Heart left ventricle (tissue), 16 donors: Measurements from ENCODE around the gene MALL. TPM values are rescaled to one million over a fixed set of nuclear protein-coding genes. Genes with fewer than 3 reads are reported as not detected.
A peak's percentile ranks its signal among the peaks of the same experiment; 100 is the strongest.

Experiments
- ATAC-seq, 4 donors: fragments of 200-7000 bp; cut with Tn5 transposase; one replicate each; pipeline ENCODE4 v1.9.1; 2020 to 2022; ENCODE audit warnings: moderate library complexity in 4 of 4, mild to moderate bottlenecking in 3 of 4, moderate number of reproducible peaks in 1 of 4
- DNase-seq, 5 donors: peaks; one replicate each; pipeline ENCODE4 v3.0.0-alpha.2; 2020
- H3K27ac ChIP-seq, 12 donors: fragments of 200-600 bp; sonication (generic) in 4 of 12; one replicate each; pipeline versions ENCODE4 v1.5.0 to v1.8.0; 2016 to 2022; ENCODE audit warnings: mild to moderate bottlenecking in 2 of 12
- H3K27me3 ChIP-seq, 9 donors: fragments of 200-600 bp; sonication (generic) in 2 of 9; one replicate each; pipeline versions ENCODE4 v1.5.1 to v1.8.0; 2016 to 2022; ENCODE audit warnings: mild to moderate bottlenecking in 3 of 9
- H3K36me3 ChIP-seq, 9 donors: fragments of 200-600 bp; sonication (generic) in 2 of 9; one replicate each; pipeline versions ENCODE4 v1.5.0 to v1.8.0; 2018 to 2022; ENCODE audit warnings: mild to moderate bottlenecking in 2 of 9
- H3K4me1 ChIP-seq, 12 donors: fragments of 200-600 bp; sonication (generic) in 4 of 12; one replicate each; pipeline versions ENCODE4 v1.5.0 to v1.8.0; 2016 to 2022; ENCODE audit warnings: mild to moderate bottlenecking in 3 of 12
- H3K4me3 ChIP-seq, 12 donors: fragments of 200-600 bp; sonication (generic) in 4 of 12; one replicate each; pipeline versions ENCODE4 v1.5.0 to v1.8.0; 2017 to 2022; ENCODE audit warnings: mild to moderate bottlenecking in 9 of 12, moderate library complexity in 4 of 12
- H3K9me3 ChIP-seq, 12 donors: fragments of 200-600 bp; sonication (generic) in 4 of 12; one replicate each; pipeline versions ENCODE4 v1.5.0 to v1.8.0; 2016 to 2022; ENCODE audit warnings: mild to moderate bottlenecking in 1 of 12
- CTCF ChIP-seq, 12 donors: fragments of 200-600 bp; sonication (generic) in 4 of 12; IDR thresholded peaks; one replicate each; pipeline versions ENCODE4 v1.5.0 to v1.8.0; 2018 to 2022; ENCODE audit warnings: antibody characterized with exemption in 12 of 12, mild to moderate bottlenecking in 5 of 12
- POLR2A ChIP-seq, 2 donors: fragments of 450-650 bp; IDR thresholded peaks; one replicate each; pipeline ENCODE4 v1.6.1; 2017; ENCODE audit warnings: antibody characterized with exemption in 2 of 2, mild to moderate bottlenecking in 2 of 2, moderate library complexity in 2 of 2
- WGBS, 4 donors: extraction: QIAGEN DNeasy Blood & Tissue Kit in 2 of 4; methylation state at CpG; one replicate each; pipeline versions ENCODE4 v1.1.5 to v1.1.7; 2013 to 2018; 5-methylcytosine and 5-hydroxymethylcytosine counted together
- intact Hi-C, 10 donors: fragments of 100-400 bp; cut with DNase I; formaldehyde crosslinking; loops; one replicate each; pipeline versions ENCODE4 v1.11.1 to v1.14.2; 2022
- polyA plus RNA-seq, 2 donors: library from polyadenylated mRNA; stranded (reverse); fragments of 200-250 nt; gene quantifications; one replicate each; pipeline ENCODE4 v1.2.3, GENCODE V29; 2013
- total RNA-seq, 9 donors: library from RNA; depleted of rRNA in 2 of 9; stranded (reverse); fragments of >200 nt in 2 of 9; fragmentation: NEBNext Ultra II Directional in 3 of 9; extraction: Animal tissue kit (Norgen Biotek cat#: 25700) in 3 of 9; gene quantifications; one replicate each; pipeline versions ENCODE4 v1.1.0 to v1.2.4, GENCODE V29; 2016 to 2023
- donor health status: ischemic (EF 13 %, LVEDD 7.1; RV severe dilation, severe dysfunction).
- donor health status: healthy with polysubstance abuse.
- donor health status: DM: no; HTN: yes; CAD: no.
- donor health status: DM: no; HTN: no; CAD: no.
- donor health status: ischemic (EF 25% LVEDD 6.9; RV normal size, moderate dysfunction).
- donor health status: ischemic (EF 25% LVEDD 5.7; RV mildly dilated, moderate dysfunction).
- donor health status: healthy.
- donor health status: DM: yes; HTN: yes; CAD: no.
- donor health status: ischemic (EF 35%, LVEDD 5.7; RV mildly dilated, moderate dysfunction).
- donor health status: nonischemic (EF 11% LVEDD 7.7; RV severe dilation, severe dysfunction).
- donor health status: DM: yes; HTN: yes; CAD: no.
- donor health status: PGD.
- donor health status: ischemic (EF 29% LVEDD 5.4; RV normal size, mild dysfunction).
- donor health status: nonischemic (EF 23%, LVEDD 6.1; RV moderate dilation, normal function).

MALL gene
- total and polyA plus RNA-seq, 11 donors, result 6.9 to 36.7 (median 14.1) TPM

DNA sequence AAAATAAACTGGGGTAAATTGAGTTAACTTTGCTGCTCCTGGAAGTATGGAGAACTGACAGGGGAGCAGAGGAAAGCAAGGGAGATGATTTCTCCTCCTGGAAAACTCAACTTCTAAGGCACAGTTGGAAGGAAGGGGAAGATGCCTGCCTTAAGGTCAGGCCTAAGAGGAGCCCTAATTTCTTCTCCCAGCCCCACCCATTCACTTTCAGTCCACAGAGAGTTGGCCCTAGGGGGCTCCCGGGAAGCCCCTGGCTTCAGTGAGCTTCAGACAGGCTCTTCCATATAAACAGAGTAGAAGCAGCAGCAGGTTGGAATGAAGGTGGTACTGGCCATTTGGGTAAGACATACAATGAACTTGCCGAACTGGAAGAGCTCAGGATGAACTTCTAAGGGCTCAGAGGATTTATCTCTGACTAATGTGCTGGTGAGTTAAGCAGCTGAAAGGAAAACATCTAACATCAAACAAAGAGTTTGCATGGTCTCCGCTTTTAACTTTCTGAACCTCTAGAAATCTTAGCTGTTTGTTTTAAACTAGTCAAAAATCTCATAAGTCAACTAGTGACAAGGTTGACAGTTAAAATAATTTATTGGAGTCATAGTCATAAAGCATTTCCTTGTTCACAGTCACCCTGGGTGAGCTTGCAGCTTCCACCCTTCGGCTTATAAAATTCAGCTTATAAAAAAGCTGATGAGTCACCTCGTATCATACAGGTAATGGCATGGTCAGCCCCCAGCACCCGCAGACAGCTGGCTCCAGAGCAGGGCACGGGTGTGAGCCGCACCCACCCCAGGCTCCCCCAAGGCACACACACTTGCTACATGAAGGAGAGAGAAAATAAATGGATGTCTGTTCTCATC, 9.8 kb downstream of the MALL start:
- no peak overlapping the region for H3K4me3 ChIP-seq
- 57 to 74% (median 69%) methylated on average over 8 of the region's 8 CpGs for WGBS, 4 donors

GRCh38 chr2:110105183-110105582, 10.4 kb downstream of the MALL start:
- Histone ChIP-seq H3K4me1 (peaks cover 0 to 62% (median 26%) of the 10 kb centered on the region in 12 donors), H3K9me3 (no peaks in the 10 kb centered on the region), H3K27me3 (no peaks in the 10 kb centered on the region), H3K36me3 (peaks cover 0 to 4% (median 0%) of the 10 kb centered on the region in 9 donors), H3K4me3 (no peak overlapping the region), H3K27ac (peak overlapping the region in 5 of 12 donors; percentile 13 to 43 (median 33))
- TF ChIP-seq POLR2A (IDR thresholded peaks at IDR 0.05), result no peak
- TF ChIP-seq CTCF (IDR thresholded peaks at IDR 0.05), result no peak
- 82 to 89% (median 86%) methylated on average over 4 of the region's 4 CpGs for WGBS, 4 donors
- DNase-seq, result no peak
- no peak for ATAC-seq
- intact Hi-C loops, result no loop called here

More for the DNA sequence above, 9.8 kb downstream of the MALL start:
- Histone ChIP-seq H3K27ac (peak overlapping the region in 8 of 12 donors; percentile 2 to 44 (median 28)), H3K36me3 (peaks cover 0 to 4% (median 0%) of the 10 kb centered on the region in 9 donors), H3K27me3 (no peaks in the 10 kb centered on the region), H3K4me1 (peaks cover 0 to 57% (median 22%) of the 10 kb centered on the region in 12 donors), H3K9me3 (peaks cover 0 to 6% (median 0%) of the 10 kb centered on the region in 12 donors)
- ATAC-seq (no peak), DNase-seq (no peak)
- intact Hi-C loops, result loop anchor here in 1 of 10 donors (1.0 to 2.0 kb wide), 2 partner anchors 9 to 33 kb away; partner anchors contain the start of gene MALL
- TF ChIP-seq CTCF (IDR thresholded peaks at IDR 0.05) (no peak), POLR2A (IDR thresholded peaks at IDR 0.05) (no peak)

GRCh38 chr2:110104025-110104771, 11.4 kb downstream of the MALL start:
- ATAC-seq (no peak), DNase-seq (peak in 1 of 5 donors; percentile 4)
- no peak for TF ChIP-seq POLR2A (IDR thresholded peaks at IDR 0.05)
- no peak for TF ChIP-seq CTCF (IDR thresholded peaks at IDR 0.05)
- no peaks in the 10 kb centered on the region for H3K27me3 ChIP-seq
- H3K4me1 ChIP-seq, result peaks cover 4 to 72% (median 29%) of the 10 kb centered on the region in 12 donors
- peaks cover 0 to 4% (median 0%) of the 10 kb centered on the region in 9 donors for H3K36me3 ChIP-seq
- WGBS, 4 donors, result 84 to 90% (median 89%) methylated on average over 10 of the region's 10 CpGs
- intact Hi-C loops, result no loop called here
- H3K4me3 ChIP-seq, result no peak overlapping the region
- peak overlapping the region in 11 of 12 donors; percentile 12 to 96 (median 89) for H3K27ac ChIP-seq
- no peaks in the 10 kb centered on the region for H3K9me3 ChIP-seq
